GM12878 (cell line): Measurements from ENCODE around the gene ZNF443. TPM values are rescaled to one million over a fixed set of nuclear protein-coding genes. Genes with fewer than 3 reads are reported as not detected.

Experiments used
- CEBPB ChIP-seq, 2 experiments: fragments of 150-350 bp in 1 of 2; IDR thresholded peaks; 2 replicates each; pipeline ENCODE4 v1.6.1; 2012 to 2014; ENCODE audit warnings: low read depth in 2 of 2, low read length in 2 of 2, borderline replicate concordance in 1 of 2, inconsistent platforms in 1 of 2
- IRF4 ChIP-seq: IDR thresholded peaks from 2 replicates; pipeline ENCODE4 v1.6.1; 2011; ENCODE audit warnings: low read depth, low read length
- NRF1 ChIP-seq: conservative IDR thresholded peaks from 2 replicates; pipeline ENCODE4 v1.6.1; 2011; ENCODE audit warnings: mild to moderate bottlenecking, low read depth, low read length, improper control_type of control experiment
- SIX5 ChIP-seq: IDR thresholded peaks from 2 replicates; pipeline ENCODE4 v1.6.1; 2011; ENCODE audit warnings: mild to moderate bottlenecking, low read depth, low read length, moderate library complexity; ENCODE audit not compliant: severe bottlenecking
- SMAD1 ChIP-seq: fragments of 450-650 bp; IDR thresholded peaks from 2 replicates; pipeline ENCODE4 v1.6.1; 2018; ENCODE audit warnings: mild to moderate bottlenecking, low read depth; ENCODE audit not compliant: partially characterized antibody
- SPI1 ChIP-seq: IDR thresholded peaks from 2 replicates; pipeline ENCODE4 v1.6.1; 2011; ENCODE audit warnings: low read depth, mild to moderate bottlenecking, low read length, moderate library complexity, borderline replicate concordance; ENCODE audit not compliant: insufficient read depth
- ZNF622 ChIP-seq: fragments of 450-650 bp; IDR thresholded peaks from 2 replicates; pipeline ENCODE4 v1.6.1; 2017; ENCODE audit warnings: mild to moderate bottlenecking, inconsistent platforms
- polyA plus RNA-seq, 11 experiments: library from polyadenylated mRNA; depleted of rRNA in 4 of 11; unstranded in 6 of 11; stranded (reverse) in 5 of 11; fragments of >200 nt; fragmentation: Nextera tagmentation in 4 of 11; fragmentation: Illumina TruSeq in 1 of 11; extraction: Ambion mirVana in 4 of 11; extraction: Trizol in 1 of 11; gene quantifications; 1 replicate in 1 of 11; 2 replicates in 10 of 11; pipeline versions ENCODE4 v1.2.1 to v1.2.3, GENCODE V29; 2011 to 2016; ENCODE audit warnings: inconsistent platforms in 2 of 11, missing spikeins in 2 of 11, low read depth in 1 of 11
- total RNA-seq, 4 experiments: library from RNA; depleted of rRNA in 3 of 4; stranded (reverse); fragments of >200 nt in 3 of 4; fragmentation: Illumina TruSeq in 1 of 4; extraction: Trizol in 1 of 4; gene quantifications; 2 replicates each; pipeline versions ENCODE4 v1.2.1 to v1.2.3, GENCODE V29; 2013 to 2021
- TF ChIP-seq, protein P1 (sequence below): IDR thresholded peaks from 2 replicates; pipeline ENCODE4 v1.6.1; 2012; ENCODE audit warnings: improper control_type of control experiment, low read depth, low read length; ENCODE audit not compliant: insufficient replicate concordance
- TF ChIP-seq, protein P2 (sequence below): IDR thresholded peaks from 2 replicates; pipeline ENCODE4 v1.6.1; 2011; ENCODE audit warnings: mild to moderate bottlenecking, low read depth, low read length, moderate library complexity; ENCODE audit not compliant: insufficient replicate concordance

Gene ZNF443
- total and polyA plus RNA-seq, 10 of the 15 experiments (the other 5 are each of a cell fraction or from before 2014, with no cell fraction given): 2.1 to 9.1 (median 3.9) TPM

GRCh38 chr19:12484011-12484370, 43.2 kb upstream of the ZNF443 start (continued):
- TF ChIP-seq SIX5: no peak
- TF ChIP-seq, protein P1, sequence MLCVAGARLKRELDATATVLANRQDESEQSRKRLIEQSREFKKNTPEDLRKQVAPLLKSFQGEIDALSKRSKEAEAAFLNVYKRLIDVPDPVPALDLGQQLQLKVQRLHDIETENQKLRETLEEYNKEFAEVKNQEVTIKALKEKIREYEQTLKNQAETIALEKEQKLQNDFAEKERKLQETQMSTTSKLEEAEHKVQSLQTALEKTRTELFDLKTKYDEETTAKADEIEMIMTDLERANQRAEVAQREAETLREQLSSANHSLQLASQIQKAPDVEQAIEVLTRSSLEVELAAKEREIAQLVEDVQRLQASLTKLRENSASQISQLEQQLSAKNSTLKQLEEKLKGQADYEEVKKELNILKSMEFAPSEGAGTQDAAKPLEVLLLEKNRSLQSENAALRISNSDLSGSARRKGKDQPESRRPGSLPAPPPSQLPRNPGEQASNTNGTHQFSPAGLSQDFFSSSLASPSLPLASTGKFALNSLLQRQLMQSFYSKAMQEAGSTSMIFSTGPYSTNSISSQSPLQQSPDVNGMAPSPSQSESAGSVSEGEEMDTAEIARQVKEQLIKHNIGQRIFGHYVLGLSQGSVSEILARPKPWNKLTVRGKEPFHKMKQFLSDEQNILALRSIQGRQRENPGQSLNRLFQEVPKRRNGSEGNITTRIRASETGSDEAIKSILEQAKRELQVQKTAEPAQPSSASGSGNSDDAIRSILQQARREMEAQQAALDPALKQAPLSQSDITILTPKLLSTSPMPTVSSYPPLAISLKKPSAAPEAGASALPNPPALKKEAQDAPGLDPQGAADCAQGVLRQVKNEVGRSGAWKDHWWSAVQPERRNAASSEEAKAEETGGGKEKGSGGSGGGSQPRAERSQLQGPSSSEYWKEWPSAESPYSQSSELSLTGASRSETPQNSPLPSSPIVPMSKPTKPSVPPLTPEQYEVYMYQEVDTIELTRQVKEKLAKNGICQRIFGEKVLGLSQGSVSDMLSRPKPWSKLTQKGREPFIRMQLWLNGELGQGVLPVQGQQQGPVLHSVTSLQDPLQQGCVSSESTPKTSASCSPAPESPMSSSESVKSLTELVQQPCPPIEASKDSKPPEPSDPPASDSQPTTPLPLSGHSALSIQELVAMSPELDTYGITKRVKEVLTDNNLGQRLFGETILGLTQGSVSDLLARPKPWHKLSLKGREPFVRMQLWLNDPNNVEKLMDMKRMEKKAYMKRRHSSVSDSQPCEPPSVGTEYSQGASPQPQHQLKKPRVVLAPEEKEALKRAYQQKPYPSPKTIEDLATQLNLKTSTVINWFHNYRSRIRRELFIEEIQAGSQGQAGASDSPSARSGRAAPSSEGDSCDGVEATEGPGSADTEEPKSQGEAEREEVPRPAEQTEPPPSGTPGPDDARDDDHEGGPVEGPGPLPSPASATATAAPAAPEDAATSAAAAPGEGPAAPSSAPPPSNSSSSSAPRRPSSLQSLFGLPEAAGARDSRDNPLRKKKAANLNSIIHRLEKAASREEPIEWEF: no peak
- TF ChIP-seq SPI1: no peak
- no peak for TF ChIP-seq IRF4
- TF ChIP-seq SMAD1: no peak
- TF ChIP-seq NRF1: no peak
- no peak for TF ChIP-seq CEBPB (IDR thresholded peaks at IDR 0.05; ENCODE audit: borderline replicate concordance in 1 of 2, low read depth in 2 of 2, low read length in 2 of 2)
- TF ChIP-seq, protein P2, sequence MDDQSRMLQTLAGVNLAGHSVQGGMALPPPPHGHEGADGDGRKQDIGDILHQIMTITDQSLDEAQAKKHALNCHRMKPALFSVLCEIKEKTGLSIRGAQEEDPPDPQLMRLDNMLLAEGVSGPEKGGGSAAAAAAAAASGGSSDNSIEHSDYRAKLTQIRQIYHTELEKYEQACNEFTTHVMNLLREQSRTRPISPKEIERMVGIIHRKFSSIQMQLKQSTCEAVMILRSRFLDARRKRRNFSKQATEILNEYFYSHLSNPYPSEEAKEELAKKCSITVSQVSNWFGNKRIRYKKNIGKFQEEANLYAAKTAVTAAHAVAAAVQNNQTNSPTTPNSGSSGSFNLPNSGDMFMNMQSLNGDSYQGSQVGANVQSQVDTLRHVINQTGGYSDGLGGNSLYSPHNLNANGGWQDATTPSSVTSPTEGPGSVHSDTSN: no peak
- TF ChIP-seq ZNF622: no peak
